HepG2 (cell line): Measurements from ENCODE around the gene FGD5. TPM values are rescaled to one million over a fixed set of nuclear protein-coding genes. Genes with fewer than 3 reads are reported as not detected.

Experiments
- ATF5 ChIP-seq: sonication (generic); formaldehyde crosslinking; IDR thresholded peaks from 2 replicates; pipeline ENCODE4 v1.4.0; 2020; ENCODE audit warnings: mild to moderate bottlenecking, low read depth, missing genetic modification reagents
- CSRNP1 ChIP-seq: sonication (generic); formaldehyde crosslinking; IDR thresholded peaks from 2 replicates; pipeline ENCODE4 v1.8.1; 2023; ENCODE audit warnings: mild to moderate bottlenecking, missing genetic modification reagents
- ELF1 ChIP-seq: sonication (generic); formaldehyde crosslinking; IDR thresholded peaks from 2 replicates; pipeline ENCODE4 v1.4.0; 2020; ENCODE audit warnings: missing genetic modification reagents
- GRHL1 ChIP-seq: sonication (generic); formaldehyde crosslinking; conservative IDR thresholded peaks from 2 replicates; pipeline ENCODE4 v1.8.0; 2022; ENCODE audit warnings: missing genetic modification reagents
- GTF2F1 ChIP-seq: fragments of 150-350 bp; IDR thresholded peaks from 2 replicates; pipeline ENCODE4 v1.6.1; 2014; ENCODE audit warnings: low read length
- GTF3A ChIP-seq: sonication (generic); formaldehyde crosslinking; conservative IDR thresholded peaks from 2 replicates; pipeline ENCODE4 v1.4.0; 2020; ENCODE audit warnings: mild to moderate bottlenecking, missing genetic modification reagents
- HES4 ChIP-seq: sonication (generic); formaldehyde crosslinking; IDR thresholded peaks from 2 replicates; pipeline ENCODE4 v1.9.0; 2021; ENCODE audit warnings: mild to moderate bottlenecking, missing genetic modification reagents, borderline replicate concordance
- HNRNPLL ChIP-seq: fragments of 200-400 bp; formaldehyde crosslinking; IDR thresholded peaks from 2 replicates; pipeline ENCODE4 v1.6.1; 2017; ENCODE audit warnings: mild to moderate bottlenecking, low read depth, low read length; ENCODE audit not compliant: poor library complexity, severe bottlenecking
- JUN ChIP-seq: sonication (generic); formaldehyde crosslinking; IDR thresholded peaks from 2 replicates; pipeline ENCODE4 v1.4.0; 2020; ENCODE audit warnings: mild to moderate bottlenecking, missing genetic modification reagents
- JUNB ChIP-seq: sonication (generic); formaldehyde crosslinking; IDR thresholded peaks from 2 replicates; pipeline ENCODE4 v1.8.0; 2022; ENCODE audit warnings: missing genetic modification reagents, mild to moderate bottlenecking, borderline replicate concordance
- MATR3 ChIP-seq: sonication (generic); formaldehyde crosslinking; IDR thresholded peaks from 2 replicates; pipeline ENCODE4 v1.4.0; 2020; ENCODE audit warnings: missing genetic modification reagents
- MEF2D ChIP-seq: sonication (generic); formaldehyde crosslinking; IDR thresholded peaks from 2 replicates; pipeline ENCODE4 v1.5.1; 2020; ENCODE audit warnings: mild to moderate bottlenecking, missing genetic modification reagents
- MIXL1 ChIP-seq: IDR thresholded peaks from 2 replicates; pipeline ENCODE4 v1.6.1; 2016
- NR3C1 ChIP-seq: sonication (generic); formaldehyde crosslinking; IDR thresholded peaks from 2 replicates; pipeline ENCODE4 v1.4.0; 2020; ENCODE audit warnings: missing genetic modification reagents
- PHF8 ChIP-seq: sonication (generic); formaldehyde crosslinking; IDR thresholded peaks from 2 replicates; pipeline ENCODE4 v1.5.0; 2020; ENCODE audit warnings: missing genetic modification reagents
- POLR2AphosphoS2 ChIP-seq: IDR thresholded peaks from 2 replicates; pipeline ENCODE4 v1.6.1; 2011; ENCODE audit warnings: low read depth, low read length, improper control_type of control experiment
- POLR2G ChIP-seq: fragments of 200-400 bp; formaldehyde crosslinking; IDR thresholded peaks from 2 replicates; pipeline ENCODE4 v1.6.1; 2018; ENCODE audit warnings: mild to moderate bottlenecking, low read depth, low read length, moderate library complexity
- PPARG ChIP-seq: conservative IDR thresholded peaks from 2 replicates; pipeline ENCODE4 v1.6.1; 2016; ENCODE audit warnings: missing biosample characterization, missing genetic modification reagents
- RBAK ChIP-seq: sonication (generic); formaldehyde crosslinking; IDR thresholded peaks from 2 replicates; pipeline ENCODE4 v1.5.1; 2020; ENCODE audit warnings: mild to moderate bottlenecking, missing genetic modification reagents
- TERF1 ChIP-seq: sonication (generic); formaldehyde crosslinking; IDR thresholded peaks from 2 replicates; pipeline ENCODE4 v1.8.0; 2022; ENCODE audit warnings: mild to moderate bottlenecking, missing genetic modification reagents, moderate library complexity
- WIZ ChIP-seq: sonication (generic); formaldehyde crosslinking; IDR thresholded peaks from 2 replicates; pipeline ENCODE4 v1.5.1; 2020; ENCODE audit warnings: mild to moderate bottlenecking, missing genetic modification reagents
- ZNF136 ChIP-seq: sonication (generic); formaldehyde crosslinking; IDR thresholded peaks from 2 replicates; pipeline ENCODE4 v1.8.1; 2022; ENCODE audit warnings: low read depth, mild to moderate bottlenecking, moderate library complexity, missing genetic modification reagents
- ZNF292 ChIP-seq: sonication (generic); formaldehyde crosslinking; IDR thresholded peaks from 2 replicates; pipeline ENCODE4 v1.8.1; 2022; ENCODE audit warnings: mild to moderate bottlenecking, low read depth, missing genetic modification reagents, borderline replicate concordance
- ZNF549 ChIP-seq: sonication (generic); formaldehyde crosslinking; IDR thresholded peaks from 2 replicates; pipeline ENCODE4 v1.5.0; 2020; ENCODE audit warnings: missing genetic modification reagents
- ZNF558 ChIP-seq: sonication (generic); formaldehyde crosslinking; IDR thresholded peaks from 2 replicates; pipeline ENCODE4 v1.9.0; 2022; ENCODE audit warnings: mild to moderate bottlenecking, missing genetic modification reagents, borderline replicate concordance
- ZNF766 ChIP-seq: sonication (generic); formaldehyde crosslinking; IDR thresholded peaks from 2 replicates; pipeline ENCODE4 v1.5.0; 2020; ENCODE audit warnings: missing genetic modification reagents, borderline replicate concordance
- ZSCAN20 ChIP-seq: sonication (generic); formaldehyde crosslinking; IDR thresholded peaks from 2 replicates; pipeline ENCODE4 v1.4.0; 2020; ENCODE audit warnings: missing genetic modification reagents, mild to moderate bottlenecking, borderline replicate concordance
- polyA plus RNA-seq, 8 experiments: library from polyadenylated mRNA; depleted of rRNA in 3 of 8; stranded (reverse) in 7 of 8; unstranded in 1 of 8; fragments of >200 nt; fragmentation: Illumina TruSeq in 4 of 8; extraction: Trizol in 4 of 8; gene quantifications; 2 replicates each; pipeline versions ENCODE4 v1.2.1 to v1.2.3, GENCODE V29; 2011 to 2016; ENCODE audit warnings: low read depth in 4 of 8, missing spikeins in 1 of 8, mixed read lengths in 1 of 8; ENCODE audit not compliant: insufficient read depth in 1 of 8
- total RNA-seq, 5 experiments: library from RNA; depleted of rRNA; stranded (reverse); fragments of >200 nt; fragmentation: Illumina TruSeq; extraction: Trizol; gene quantifications; 2 replicates each; pipeline ENCODE4 v1.2.3, GENCODE V29; 2016; ENCODE audit warnings: low read depth in 1 of 5

Gene FGD5
- total and polyA plus RNA-seq, 2 of the 13 experiments (the other 11 are each of a cell fraction or from before 2014, with no cell fraction given), result 0.17 TPM; not detected in 1

GRCh38 chr3:14947886-14948608 is 129.3 kb downstream of the FGD5 start (continued):
- no peak for TF ChIP-seq MATR3 (CRISPR knock-in tag)
- peak; percentile 32; the same call in 1 of the 2 replicates for TF ChIP-seq ZNF136 (CRISPR knock-in tag)
- TF ChIP-seq NR3C1 (CRISPR knock-in tag), result no peak
- TF ChIP-seq GTF2F1, result no peak
- TF ChIP-seq MIXL1, result 0 out of 2 replicates have a peak, but pooled peaks have one; percentile 19
- peak; percentile 70 for TF ChIP-seq HNRNPLL
- peak; percentile 70 for TF ChIP-seq PHF8
- TF ChIP-seq CSRNP1, result 0 out of 2 replicates have a peak, but pooled peaks have one; percentile 20
- no peak for TF ChIP-seq TERF1 (CRISPR knock-in tag)
- no peak for TF ChIP-seq GTF3A (CRISPR knock-in tag)
- no peak for TF ChIP-seq JUNB (CRISPR knock-in tag)
- TF ChIP-seq PPARG (CRISPR knock-in tag), result 0 out of 2 replicates have a peak, but pooled peaks have one; percentile 26
- TF ChIP-seq POLR2G, result peak; percentile 73; the same call in 1 of the 2 replicates
- TF ChIP-seq ELF1, result peak; percentile 61
- TF ChIP-seq ATF5, result no peak
- no peak for TF ChIP-seq ZNF292 (CRISPR knock-in tag)
- TF ChIP-seq ZNF558 (CRISPR knock-in tag), result no peak
- TF ChIP-seq ZNF549 (CRISPR knock-in tag), result no peak
- no peak for TF ChIP-seq MEF2D (CRISPR knock-in tag)
- no peak for TF ChIP-seq WIZ (CRISPR knock-in tag)
- no peak for TF ChIP-seq GRHL1
- TF ChIP-seq JUN (CRISPR knock-in tag), result no peak
- no peak for TF ChIP-seq HES4
- no peak for TF ChIP-seq ZSCAN20
- TF ChIP-seq POLR2AphosphoS2, result no peak
- no peak for TF ChIP-seq ZNF766 (CRISPR knock-in tag)
- no peak for TF ChIP-seq RBAK
